Erythroblast (primary cell): ENCODE data around the gene DHRSX.

Experiments used
- GATA1 ChIP-seq: IDR thresholded peaks from 2 replicates; pipeline ENCODE4 v1.6.1; 2011; ENCODE audit warnings: low read depth, mild to moderate bottlenecking, control low read depth, low read length, moderate library complexity
- POLR2A ChIP-seq: IDR thresholded peaks from 2 replicates; pipeline ENCODE4 v1.6.1; 2011; ENCODE audit warnings: mild to moderate bottlenecking, low read length

DNA sequence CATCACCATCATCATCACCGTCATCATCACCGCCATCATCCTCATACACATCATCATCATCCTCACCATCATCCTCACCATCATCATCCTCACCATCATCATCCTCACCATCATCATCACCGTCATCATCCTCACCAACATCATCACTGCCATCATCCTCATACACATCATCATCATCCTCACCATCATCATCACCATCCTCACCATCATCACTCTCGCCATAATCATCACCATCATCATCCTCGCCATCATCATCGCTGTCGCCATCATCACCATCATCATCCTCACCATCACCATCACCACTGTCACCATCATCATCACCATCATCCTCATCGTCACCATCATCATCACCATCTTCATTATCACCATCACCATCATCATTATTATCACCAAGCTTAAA is 19.8 kb upstream of the DHRSX start:
- TF ChIP-seq POLR2A (no peak), GATA1 (no peak)
